LNCaP clone FGC (cell line): ENCODE results near the gene COL6A2.

Experiments
- DNase-seq: peaks from one replicate; pipeline ENCODE4 v3.0.0-alpha.2; 2011; ENCODE audit warnings: low read depth
- H3K4me3 ChIP-seq: 2 replicates; pipeline ENCODE4 v1.5.1; 2011; ENCODE audit warnings: mild to moderate bottlenecking, low read depth, low read length, control low read depth
- CTCF ChIP-seq: IDR thresholded peaks from 2 replicates; pipeline ENCODE4 v1.5.1; 2012; ENCODE audit warnings: mild to moderate bottlenecking; ENCODE audit not compliant: control insufficient read depth, insufficient read depth; ENCODE audit errors: extremely low read depth

COL6A2 gene

GRCh38 chr21:46121286-46122221 lies 23.6 kb downstream of the COL6A2 start:
- TF ChIP-seq CTCF = no peak
- no peak for DNase-seq
- H3K4me3 ChIP-seq = no peak overlapping the region

- no peak overlapping the region for H3K4me3 ChIP-seq
- DNase-seq = no peak
- TF ChIP-seq CTCF = no peak
Observed at GRCh38 chr21:46122237-46122671, 24.3 kb downstream of the COL6A2 start.

GRCh38 chr21:46122758-46123683 lies 25.1 kb downstream of the COL6A2 start:
- no peak for DNase-seq
- TF ChIP-seq CTCF = no peak
- H3K4me3 ChIP-seq = no peak overlapping the region

- no peak for TF ChIP-seq CTCF
- no peak overlapping the region for H3K4me3 ChIP-seq
- DNase-seq = no peak
Observed at GRCh38 chr21:46124083-46124925, 26.4 kb downstream of the COL6A2 start.

- no peak overlapping the region for H3K4me3 ChIP-seq
- no peak for TF ChIP-seq CTCF
Observed at GRCh38 chr21:46124926-46125845, 27.3 kb downstream of the COL6A2 start.

More at GRCh38 chr21:46124926-46125845, 27.3 kb downstream of the COL6A2 start:
- DNase-seq = no peak
